GM19238 (cell line): ENCODE data around the gene INTS4.
"Not testable (repeated sequence)": the region's sequence is repeated elsewhere in the genome, so short reads cannot be mapped to it uniquely, and the experiment has no call there.

Experiments used
- DNase-seq: peaks from one replicate; pipeline ENCODE4 v3.0.0; 2011; ENCODE audit warnings: low spot score; ENCODE audit not compliant: insufficient read length

Gene INTS4

DNA sequence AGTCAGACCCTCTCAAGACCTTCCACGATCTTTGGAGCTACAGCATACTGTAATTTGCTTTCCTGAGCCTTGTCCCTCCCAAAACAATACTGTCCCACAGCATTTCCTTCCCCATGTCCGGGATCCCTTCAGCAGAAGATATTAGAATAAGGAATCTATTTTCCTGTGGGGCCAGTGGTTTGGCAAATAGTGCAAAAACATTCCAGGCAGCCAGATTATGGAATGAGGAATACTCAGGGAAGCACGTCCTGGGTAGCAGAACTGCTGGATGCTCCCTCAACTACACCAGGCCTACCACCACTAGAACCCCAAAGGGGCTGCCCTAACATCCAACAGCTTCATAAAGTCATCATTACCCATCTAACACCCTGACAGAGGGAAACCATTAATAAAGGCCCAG is 112.1 kb downstream of the INTS4 start:
- no peak for DNase-seq

DNA sequence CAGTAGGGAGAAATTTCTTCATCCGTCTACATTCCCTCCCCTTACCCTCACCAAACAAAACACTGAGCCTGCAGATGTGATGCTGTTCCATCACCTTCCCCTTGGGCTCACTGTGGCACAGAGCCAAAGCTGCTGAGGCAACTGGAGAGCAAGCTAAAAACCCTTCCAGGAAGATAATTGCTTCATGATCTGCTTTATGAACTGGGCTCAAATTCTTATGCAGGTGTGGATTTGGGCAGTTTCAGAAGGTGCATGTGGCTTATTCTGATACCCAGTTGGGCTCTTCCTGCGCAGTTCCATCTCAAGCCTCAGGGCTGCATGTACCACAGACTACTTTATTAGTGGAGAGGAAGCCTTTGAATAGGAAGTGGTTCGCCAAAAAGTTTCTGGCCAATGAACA is 115.2 kb downstream of the INTS4 start:
- peak; percentile 23 for DNase-seq

DNA sequence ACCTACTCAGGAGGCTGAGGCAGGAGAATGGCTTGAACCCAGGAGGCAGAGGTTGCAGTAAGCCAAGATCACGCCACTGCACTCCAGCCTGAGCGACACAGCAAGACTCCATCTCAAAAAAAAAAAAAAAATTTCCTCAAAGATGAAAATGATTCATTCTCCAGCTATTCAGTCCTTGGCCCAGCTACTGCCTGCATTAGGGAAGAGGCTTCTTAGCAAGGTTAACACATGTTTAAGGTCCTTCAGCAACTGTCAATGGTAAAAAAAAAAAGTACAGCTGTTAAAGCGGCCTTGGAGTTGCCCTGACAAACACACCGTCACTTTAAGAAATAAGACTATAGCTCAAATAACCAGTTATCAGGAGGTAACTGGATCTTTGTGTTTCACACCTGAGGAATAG is 116.2 kb downstream of the INTS4 start:
- DNase-seq: not testable (repeated sequence)

DNA sequence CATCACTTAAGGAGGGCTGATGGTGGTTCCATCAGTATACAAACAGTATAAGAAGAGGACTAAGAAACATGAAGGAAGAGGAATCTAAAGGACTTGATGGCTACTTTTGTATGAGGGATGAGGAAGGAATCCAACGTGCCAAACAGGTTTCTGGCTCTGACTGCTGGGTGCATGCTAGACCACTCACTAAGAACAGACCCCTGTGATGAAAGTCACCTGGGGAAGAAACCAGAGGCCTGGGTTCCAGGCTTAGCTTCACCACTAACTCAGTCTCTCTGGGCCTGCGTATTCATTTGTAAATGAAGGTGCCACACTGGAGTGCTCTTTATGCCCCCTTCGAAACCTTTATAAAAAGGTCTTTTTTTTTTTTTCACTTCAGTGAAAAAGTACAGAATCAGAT is 118.4 kb downstream of the INTS4 start:
- DNase-seq: no peak

DNA sequence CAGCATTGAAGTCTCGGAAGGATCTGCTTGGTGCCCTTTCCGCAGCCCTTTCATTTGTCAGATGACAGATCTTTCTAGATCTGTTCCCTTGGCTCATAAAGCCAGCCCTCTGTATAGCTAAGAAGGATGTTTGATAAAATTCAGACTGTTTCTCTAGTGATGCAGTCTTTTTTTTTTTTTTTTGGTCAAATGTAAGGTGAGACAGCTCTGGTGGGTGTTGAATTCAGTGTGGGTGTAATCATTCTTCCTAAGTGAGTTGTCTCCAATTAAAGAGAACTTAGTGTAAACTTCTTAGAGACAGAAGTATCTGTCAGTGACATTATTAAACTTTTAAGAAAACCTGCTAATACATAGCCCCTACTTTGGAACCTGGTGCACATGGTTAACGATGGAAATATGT is 120.3 kb downstream of the INTS4 start:
- no peak for DNase-seq

DNA sequence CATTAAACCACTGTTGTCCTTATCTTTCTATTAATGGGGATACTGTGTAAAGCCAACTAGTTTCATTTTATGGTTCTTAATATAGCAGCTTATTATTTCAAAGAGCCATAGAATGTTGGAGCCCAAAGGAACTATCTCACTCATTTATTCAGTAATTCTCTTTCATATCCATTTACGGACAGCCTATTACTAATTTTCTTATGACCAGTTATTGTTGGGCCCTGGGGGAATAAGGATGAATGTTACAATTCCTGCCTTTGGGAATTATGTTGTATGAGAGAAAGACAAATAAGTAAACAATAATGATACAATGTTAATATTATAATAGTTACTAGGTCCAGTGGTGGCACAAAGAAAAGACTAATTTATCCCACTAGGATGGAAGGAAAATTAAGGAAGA is 121.1 kb downstream of the INTS4 start:
- no peak for DNase-seq

DNA sequence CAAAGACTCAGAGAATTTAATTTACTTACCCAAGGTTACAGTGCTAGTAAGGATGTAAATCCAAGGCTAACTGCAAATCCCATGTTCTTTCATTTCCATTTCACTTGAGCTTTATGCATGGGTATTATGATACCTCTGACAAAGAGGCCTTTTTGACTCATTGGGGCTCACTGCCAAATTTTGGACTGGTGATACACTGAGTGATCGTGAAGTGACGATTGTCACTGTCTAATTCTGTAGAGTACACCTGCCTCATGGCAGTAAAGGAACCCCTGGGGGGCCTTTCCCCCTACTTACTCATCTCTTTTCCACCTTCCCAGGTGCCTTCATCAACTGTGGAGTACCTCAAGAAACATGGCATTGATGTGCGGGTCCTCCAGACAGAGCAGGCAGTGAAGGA is 122.6 kb downstream of the INTS4 start:
- no peak for DNase-seq

DNA sequence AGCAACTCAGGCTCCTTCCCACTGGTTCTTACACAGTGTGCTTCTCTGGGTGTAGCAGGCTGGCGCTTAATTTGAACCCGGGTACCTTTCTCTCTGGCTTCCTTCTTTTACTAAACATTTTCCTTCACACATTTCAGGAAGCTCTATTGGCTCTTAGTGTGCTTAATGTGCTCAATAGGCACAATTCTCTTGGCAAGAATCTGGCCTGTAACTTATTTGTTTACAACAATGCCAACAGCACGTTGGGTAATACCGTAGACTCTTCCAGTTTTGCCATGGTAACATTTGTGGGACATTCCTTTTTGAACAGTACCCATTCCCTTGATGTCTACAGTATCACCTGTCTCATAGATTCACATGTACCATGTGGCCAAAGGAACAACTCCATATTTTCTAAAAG is 125.7 kb downstream of the INTS4 start:
- no peak for DNase-seq

DNA sequence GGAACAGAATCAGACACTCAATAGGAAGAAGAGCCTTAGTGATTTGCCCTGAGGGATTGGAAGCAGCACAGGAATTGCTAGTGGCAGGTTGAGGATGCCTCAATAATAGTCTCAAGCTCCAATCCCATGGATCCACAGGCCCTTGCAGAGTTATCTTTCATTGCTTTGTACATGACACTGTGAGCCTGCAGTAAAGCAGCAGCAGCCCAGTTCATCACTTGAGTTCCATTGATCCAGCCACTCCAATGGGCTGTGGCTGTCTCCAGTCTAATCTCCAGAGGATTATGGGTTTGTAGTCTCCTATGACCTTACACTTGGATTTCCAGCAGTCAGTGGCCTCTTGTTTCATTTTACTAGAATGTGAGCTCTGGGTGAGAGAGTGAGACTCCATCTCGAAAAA is 128.1 kb downstream of the INTS4 start:
- DNase-seq: no peak

DNA sequence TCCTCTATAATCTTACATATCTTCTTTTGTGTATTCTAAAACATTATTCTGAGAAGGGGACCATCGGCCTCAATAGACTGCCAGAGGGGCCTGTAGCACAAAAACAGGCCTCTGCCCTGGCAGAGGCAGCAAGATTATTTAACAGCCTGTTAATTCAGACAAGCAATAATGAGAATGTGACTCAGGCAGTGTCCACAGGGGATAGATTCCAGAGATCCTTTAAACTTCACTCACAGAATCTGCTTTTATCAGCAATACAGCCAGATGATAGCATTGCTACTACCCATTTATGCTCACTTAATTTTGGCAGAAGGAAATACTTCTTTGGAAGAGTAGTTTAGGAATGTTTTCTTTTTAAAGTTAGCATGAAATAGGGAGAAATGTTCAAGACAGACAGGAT is 128.7 kb downstream of the INTS4 start:
- no peak for DNase-seq

DNA sequence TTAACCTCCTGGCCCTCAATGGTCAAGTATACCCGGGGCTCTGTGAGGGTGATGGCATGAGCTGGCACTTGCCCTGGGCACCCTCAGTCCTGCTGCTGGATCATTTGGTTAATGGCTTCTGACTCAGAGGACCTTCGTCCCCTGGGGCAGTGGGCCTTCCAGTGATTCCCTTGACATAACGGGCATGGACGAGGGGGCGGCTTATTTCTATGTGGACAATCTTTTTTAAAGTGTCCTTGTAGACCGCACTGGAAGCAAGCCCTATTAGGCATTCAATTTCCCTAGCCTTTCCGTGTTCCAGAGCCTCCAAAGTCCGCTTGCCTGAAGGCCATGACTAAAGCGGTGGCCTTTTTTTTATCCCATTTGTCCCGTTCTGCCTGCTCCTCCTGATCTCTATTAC is 133.0 kb downstream of the INTS4 start:
- not testable (repeated sequence) for DNase-seq

DNA sequence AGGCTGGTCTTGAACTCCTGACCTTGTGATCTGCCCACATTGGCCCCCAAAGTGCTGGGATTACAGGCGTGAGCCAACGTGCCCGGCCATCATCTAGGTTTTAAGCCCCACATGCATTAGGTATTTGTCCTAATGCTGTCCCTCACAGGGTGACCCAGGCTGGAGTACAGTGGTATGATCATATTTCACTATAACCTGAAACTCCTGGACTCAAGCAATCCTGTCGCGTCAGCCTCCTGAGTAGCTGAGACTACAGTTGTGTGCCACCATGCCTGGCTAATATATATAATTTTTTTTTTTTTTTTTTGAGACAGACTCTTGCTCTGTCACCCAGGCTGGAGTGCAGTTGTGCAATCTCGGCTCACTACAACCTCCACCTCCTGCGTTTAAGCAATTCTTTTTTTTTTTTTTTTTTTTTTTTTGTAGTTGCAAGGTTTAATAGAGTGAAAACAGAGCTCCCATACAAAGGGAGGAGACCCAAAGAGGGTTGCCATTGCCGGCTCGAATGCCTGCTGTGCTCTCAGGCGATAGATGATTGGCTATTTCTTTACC is 136.5 kb downstream of the INTS4 start:
- not testable (repeated sequence) for DNase-seq

DNA sequence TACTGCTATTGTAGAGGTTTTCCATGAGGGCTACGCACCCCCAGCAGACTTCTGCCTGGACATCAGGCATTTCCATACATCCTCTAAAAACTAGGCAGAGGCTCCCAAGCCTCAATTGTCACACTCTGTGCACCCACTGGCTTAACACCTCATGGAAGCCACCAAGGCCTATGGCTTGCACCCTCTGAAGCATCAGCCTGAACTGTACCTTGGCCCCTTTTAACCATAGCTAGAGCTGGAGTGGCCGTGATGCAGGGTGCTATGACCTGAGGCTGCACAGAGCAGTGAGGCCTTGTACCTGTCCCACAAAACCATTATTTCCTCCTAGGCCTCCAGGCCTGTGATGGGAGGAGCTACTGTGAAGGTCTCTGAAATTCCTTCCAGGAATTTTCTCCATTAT is 139.6 kb downstream of the INTS4 start:
- no peak for DNase-seq

DNA sequence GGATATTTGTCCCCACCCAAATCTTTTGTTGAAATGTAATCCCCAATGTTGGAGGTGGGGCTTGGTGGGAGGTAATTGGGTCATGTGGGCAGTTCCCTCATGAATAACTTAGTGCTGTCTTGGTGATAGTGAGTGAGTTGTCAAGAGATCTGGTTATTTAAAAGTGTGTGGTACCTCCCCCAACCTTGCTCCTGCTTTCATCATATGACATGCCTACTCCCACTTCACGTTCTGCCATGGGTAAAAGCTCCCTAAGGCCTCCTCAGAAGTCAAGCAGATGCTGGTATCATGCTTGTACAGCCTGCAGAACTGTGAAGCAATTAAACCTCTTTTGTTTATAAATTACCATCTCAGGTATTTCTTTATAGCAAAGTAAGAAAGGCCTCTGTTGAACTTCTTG is 143.0 kb downstream of the INTS4 start:
- DNase-seq: no peak

DNA sequence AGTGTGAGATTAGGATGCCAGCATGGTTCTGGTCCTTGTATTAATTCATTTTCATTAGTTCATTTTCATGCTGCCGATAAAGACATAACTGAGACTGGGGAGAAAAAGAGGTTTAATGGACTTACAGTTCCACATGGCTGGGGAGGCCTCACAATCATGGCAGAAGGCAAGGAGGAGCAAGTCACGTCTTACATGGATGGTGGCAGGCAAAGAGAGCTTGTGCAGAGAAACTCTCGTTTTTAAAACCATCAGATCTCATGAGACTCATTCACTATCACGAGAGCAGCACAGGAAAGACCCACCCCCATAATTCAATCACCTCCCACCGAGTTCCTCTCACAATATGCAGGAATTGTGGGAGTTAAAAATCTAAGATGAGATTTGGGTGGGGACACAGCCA is 150.8 kb downstream of the INTS4 start:
- DNase-seq: not testable (repeated sequence)

DNA sequence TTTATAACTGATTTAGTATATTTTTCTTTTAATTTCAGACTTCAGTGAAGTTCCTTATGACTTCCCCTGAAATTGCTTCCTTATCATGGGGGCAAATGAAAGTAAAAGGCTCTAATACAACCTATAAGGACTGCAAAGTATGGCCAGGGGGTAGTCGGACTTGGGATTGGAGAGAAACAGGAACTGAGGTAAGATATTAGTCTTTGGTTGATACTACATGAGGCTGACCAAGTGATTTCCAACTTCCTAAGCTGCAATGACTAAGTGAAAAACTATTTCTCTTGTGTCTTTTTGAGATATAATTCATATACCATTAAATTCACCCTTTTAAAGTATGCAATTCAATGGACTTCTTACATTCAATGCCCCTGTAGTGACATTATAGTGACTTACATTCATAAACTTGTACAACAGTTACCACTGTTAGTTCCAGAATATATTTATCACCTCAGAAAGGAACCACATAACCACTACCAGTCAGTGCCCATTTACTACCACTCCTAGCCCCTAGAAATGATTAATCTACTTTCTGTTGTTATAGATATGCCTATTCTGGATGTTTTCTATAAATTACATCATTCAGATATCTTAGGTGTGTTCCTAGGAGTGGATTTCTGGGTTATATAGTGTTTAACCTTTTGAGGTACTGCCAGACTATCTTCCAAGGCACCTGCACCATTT is 151.9 kb downstream of the INTS4 start:
- DNase-seq: no peak

DNA sequence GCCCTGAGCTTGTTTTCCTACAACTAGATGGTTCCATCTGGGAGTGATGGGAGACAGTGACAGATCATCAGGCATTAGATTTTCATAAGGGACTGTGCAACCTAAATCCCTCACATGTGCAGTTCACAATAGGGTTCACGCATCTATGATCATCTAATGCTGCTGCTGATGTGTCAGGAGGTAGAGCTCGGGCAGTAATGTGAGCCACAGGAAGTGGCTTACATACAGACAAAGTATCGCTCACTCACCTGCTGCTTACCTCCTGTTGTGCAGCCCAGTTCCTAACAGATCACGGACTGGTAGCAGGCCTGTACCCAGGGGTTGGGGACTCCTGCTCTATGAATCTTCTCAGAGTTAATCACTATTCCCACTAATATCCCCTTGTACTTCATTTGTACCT is 161.2 kb downstream of the INTS4 start:
- no peak for DNase-seq

DNA sequence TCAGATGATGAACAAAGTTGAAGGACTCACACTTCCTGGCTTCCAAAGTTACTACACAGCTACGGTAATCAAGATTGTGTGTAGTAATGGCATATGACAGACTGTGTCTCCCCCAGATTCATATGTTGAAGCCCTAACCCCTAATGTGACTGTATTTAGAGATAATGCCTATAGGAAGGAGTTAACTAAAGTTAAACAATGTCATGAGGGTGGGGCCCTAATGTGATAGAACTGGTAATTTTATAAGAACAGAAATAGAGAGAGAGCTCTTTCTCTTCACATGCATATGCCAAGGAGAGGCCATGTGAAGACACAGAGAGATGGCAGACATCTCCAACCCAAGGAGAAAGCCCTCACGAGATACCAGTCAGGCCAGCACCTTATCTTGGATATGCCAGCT is 165.5 kb downstream of the INTS4 start:
- no peak for DNase-seq
